Omental fat pad (tissue), 4 donors: ENCODE measurements around the gene SNAP25. TPM values are rescaled to one million over a fixed set of nuclear protein-coding genes. Genes with fewer than 3 reads are reported as not detected.

Source experiments
- ATAC-seq: fragments of 150-250 bp; one replicate; pipeline ENCODE4 v1.9.1; 2016; ENCODE audit warnings: mild to moderate bottlenecking, moderate library complexity; ENCODE audit not compliant: low FRiP score
- DNase-seq: peaks from one replicate; pipeline ENCODE4 v3.0.0-alpha.2; 2019; ENCODE audit warnings: low spot score
- CTCF ChIP-seq, 3 donors: fragments of 450-650 bp; IDR thresholded peaks; one replicate each; pipeline ENCODE4 v1.5.1; 2016 to 2017; ENCODE audit warnings: antibody characterized with exemption in 3 of 3, mild to moderate bottlenecking in 3 of 3, moderate library complexity in 2 of 3
- total RNA-seq, 4 donors: library from RNA; depleted of rRNA; stranded (reverse); fragments of >200 nt; gene quantifications; one replicate each; pipeline ENCODE4 v1.1.0, GENCODE V29; 2016

Gene SNAP25
- total RNA-seq, 4 donors from 2014 or later, result 0.47 to 4.8 (median 1.2) TPM

GRCh38 chr20:10228330-10228729 lies 9.7 kb downstream of the SNAP25 start:
- no peak for TF ChIP-seq CTCF (IDR thresholded peaks at IDR 0.05)
- no peak for ATAC-seq
- no peak for DNase-seq

- ATAC-seq, result no peak
- DNase-seq, result no peak
- TF ChIP-seq CTCF (IDR thresholded peaks at IDR 0.05), result no peak
Measured at GRCh38 chr20:10231290-10231689, 12.7 kb downstream of the SNAP25 start.

GRCh38 chr20:10236540-10237533 lies 18.2 kb downstream of the SNAP25 start:
- DNase-seq (no peak), ATAC-seq (no peak)
- TF ChIP-seq CTCF (IDR thresholded peaks at IDR 0.05), result no peak

- no peak for TF ChIP-seq CTCF (IDR thresholded peaks at IDR 0.05)
- ATAC-seq (no peak), DNase-seq (no peak)
Measured at GRCh38 chr20:10239954-10240353, 21.3 kb downstream of the SNAP25 start.

GRCh38 chr20:10240655-10241054 lies 22.0 kb downstream of the SNAP25 start:
- DNase-seq (no peak), ATAC-seq (no peak)
- no peak for TF ChIP-seq CTCF (IDR thresholded peaks at IDR 0.05)

GRCh38 chr20:10242166-10242565 lies 23.5 kb downstream of the SNAP25 start:
- no peak for DNase-seq
- no peak for TF ChIP-seq CTCF (IDR thresholded peaks at IDR 0.05)
- ATAC-seq, result no peak

- TF ChIP-seq CTCF (IDR thresholded peaks at IDR 0.05), result no peak
- no peak for ATAC-seq
- no peak for DNase-seq
Measured at GRCh38 chr20:10247440-10247839, 28.8 kb downstream of the SNAP25 start.
